Tibial nerve (tissue), 4 donors: Measurements from ENCODE around the gene FLOT2.

Source experiments
- CTCF ChIP-seq, 5 experiments: fragments of 200-600 bp in 3 of 5; fragments of 450-650 bp in 2 of 5; sonication (generic) in 3 of 5; IDR thresholded peaks; one replicate each; pipeline ENCODE4 v1.5.1; 2016 to 2019; ENCODE audit warnings: antibody characterized with exemption in 5 of 5, mild to moderate bottlenecking in 3 of 5, moderate library complexity in 2 of 5
- EP300 ChIP-seq, 2 donors: sonication (generic); formaldehyde crosslinking; IDR thresholded peaks; one replicate each; pipeline ENCODE4 v1.6.1; 2017; ENCODE audit warnings: antibody characterized with exemption in 2 of 2, mild to moderate bottlenecking in 1 of 2
- POLR2A ChIP-seq, 2 donors: fragments of 450-650 bp; IDR thresholded peaks; one replicate each; pipeline ENCODE4 v1.6.1; 2017; ENCODE audit warnings: antibody characterized with exemption in 2 of 2, mild to moderate bottlenecking in 2 of 2, moderate library complexity in 2 of 2

GRCh38 chr17:28887871-28888471 is 9.6 kb downstream of the FLOT2 start:
- TF ChIP-seq CTCF (IDR thresholded peaks at IDR 0.05) = no peak
- TF ChIP-seq POLR2A (IDR thresholded peaks at IDR 0.05) = no peak
- no peak for TF ChIP-seq EP300 (IDR thresholded peaks at IDR 0.05)
